Keratinocyte (primary cell): ENCODE measurements around the gene CSF3R. TPM values are rescaled to one million over a fixed set of nuclear protein-coding genes. Genes with fewer than 3 reads are reported as not detected.

Source experiments
- DNase-seq: peaks from one replicate; pipeline ENCODE4 v3.0.0-alpha.2; 2011; ENCODE audit warnings: low read depth, missing footprints, low spot score
- FAIRE-seq: peaks from 2 replicates; lab custom pipeline; 2011; peaks lifted over from hg19 to GRCh38; lab: Jason Lieb, UNC
- H2AFZ ChIP-seq: 2 replicates; pipeline ENCODE4 v1.6.0; 2012; ENCODE audit warnings: low read length, control low read depth, inconsistent platforms; ENCODE audit not compliant: control insufficient read depth
- H3K27ac ChIP-seq: 2 replicates; pipeline ENCODE4 v1.5.1; 2011; ENCODE audit warnings: low read length; ENCODE audit not compliant: control insufficient read depth, insufficient read depth
- H3K27me3 ChIP-seq: 3 replicates; pipeline ENCODE4 v1.6.0; 2011; ENCODE audit warnings: low read length; ENCODE audit not compliant: control insufficient read depth, insufficient read depth; ENCODE audit errors: extremely low read depth
- H3K36me3 ChIP-seq, 2 experiments: 2 replicates in 1 of 2; 3 replicates in 1 of 2; pipeline ENCODE4 v1.5.1; 2011; ENCODE audit warnings: low read length in 2 of 2, mild to moderate bottlenecking in 1 of 2; ENCODE audit not compliant: control insufficient read depth in 2 of 2, insufficient read depth in 2 of 2; ENCODE audit errors: extremely low read depth in 1 of 2
- H3K4me1 ChIP-seq: 3 replicates; pipeline ENCODE4 v1.5.1; 2011; ENCODE audit warnings: low read length; ENCODE audit not compliant: control insufficient read depth, insufficient read depth; ENCODE audit errors: extremely low read depth
- H3K4me2 ChIP-seq: 3 replicates; pipeline ENCODE4 v1.6.0; 2011; ENCODE audit warnings: low read depth, low read length; ENCODE audit not compliant: control insufficient read depth, insufficient read depth; ENCODE audit errors: extremely low read depth
- H3K4me3 ChIP-seq, 3 experiments: fragments of 200-600 bp in 1 of 3; sonication (generic) in 1 of 3; 2 replicates in 2 of 3; 3 replicates in 1 of 3; pipeline ENCODE4 v1.5.1; 2011 to 2016; ENCODE audit warnings: low read length in 3 of 3, mild to moderate bottlenecking in 3 of 3, control low read depth in 2 of 3, inconsistent platforms in 1 of 3, low read depth in 1 of 3, mixed read lengths in 1 of 3, mixed run types in 1 of 3, moderate library complexity in 1 of 3; ENCODE audit not compliant: control insufficient read depth in 2 of 3, insufficient read depth in 2 of 3; ENCODE audit errors: extremely low read depth in 1 of 3
- H3K79me2 ChIP-seq: 2 replicates; pipeline ENCODE4 v1.6.0; 2012; ENCODE audit warnings: low read length; ENCODE audit not compliant: control insufficient read depth, insufficient read depth
- H3K9ac ChIP-seq: 3 replicates; pipeline ENCODE4 v1.6.0; 2011; ENCODE audit warnings: low read length; ENCODE audit not compliant: control insufficient read depth, insufficient read depth; ENCODE audit errors: extremely low read depth
- H3K9me1 ChIP-seq: 3 replicates; pipeline ENCODE4 v1.6.0; 2011; ENCODE audit warnings: low read length; ENCODE audit not compliant: control insufficient read depth, insufficient read depth; ENCODE audit errors: extremely low read depth
- H3K9me3 ChIP-seq: 2 replicates; pipeline ENCODE4 v1.5.1; 2012; ENCODE audit warnings: low read depth, low read length; ENCODE audit not compliant: control insufficient read depth
- H4K20me1 ChIP-seq: 3 replicates; pipeline ENCODE4 v1.6.0; 2011; ENCODE audit warnings: low read length; ENCODE audit not compliant: control insufficient read depth, insufficient read depth; ENCODE audit errors: extremely low read depth
- EZH2 ChIP-seq: IDR thresholded peaks from one replicate; pipeline ENCODE4 v1.6.1; 2012; ENCODE audit warnings: inconsistent platforms, mild to moderate bottlenecking, low read length, moderate library complexity
- dilution Hi-C: fragments of 300-500 bp; cut with MboI; formaldehyde crosslinking; loops from one replicate; pipeline ENCODE4 v1.7.0; 2020; ENCODE audit warnings: low sequenced_read_pairs; ENCODE audit not compliant: extremely low pct_ligation_motif_present
- polyA plus RNA-seq, 5 experiments: library from polyadenylated mRNA; depleted of rRNA in 3 of 5; stranded (reverse) in 3 of 5; stranded (forward) in 1 of 5; unstranded in 1 of 5; fragments of >200 nt; gene quantifications; 1 replicate in 1 of 5; 2 replicates in 3 of 5; 3 replicates in 1 of 5; pipeline versions ENCODE4 v1.2.1 to v1.2.3, GENCODE V29; 2011 to 2012; ENCODE audit warnings: missing spikeins in 2 of 5, low read depth in 1 of 5, low replicate concordance in 1 of 5
- TF ChIP-seq, protein P1 (sequence below), 3 experiments: IDR thresholded peaks in 1 of 3; conservative IDR thresholded peaks in 1 of 3; optimal IDR thresholded peaks in 1 of 3; 2 replicates in 2 of 3; 3 replicates in 1 of 3; pipeline versions ENCODE3 to v1.5.1; 2011; ENCODE audit warnings: low read length in 3 of 3, mild to moderate bottlenecking in 3 of 3, moderate library complexity in 2 of 3, control low read depth in 1 of 3, inconsistent platforms in 1 of 3; ENCODE audit not compliant: insufficient read depth in 2 of 3; ENCODE audit errors: extremely low read depth in 1 of 3

The CSF3R gene
- polyA plus RNA-seq, 1 donor (not counting 4 experiments of a cell fraction or from before 2014, with no cell fraction given) = not detected

GRCh38 chr1:36443297-36443696, 39.4 kb downstream of the CSF3R start:
- H3K27me3 ChIP-seq = no peaks in the 10 kb centered on the region
- no peak overlapping the region for H3K4me3 ChIP-seq
- H3K27ac ChIP-seq = no peak overlapping the region
- no peaks in the 10 kb centered on the region for H3K36me3 ChIP-seq
- TF ChIP-seq, protein P1, sequence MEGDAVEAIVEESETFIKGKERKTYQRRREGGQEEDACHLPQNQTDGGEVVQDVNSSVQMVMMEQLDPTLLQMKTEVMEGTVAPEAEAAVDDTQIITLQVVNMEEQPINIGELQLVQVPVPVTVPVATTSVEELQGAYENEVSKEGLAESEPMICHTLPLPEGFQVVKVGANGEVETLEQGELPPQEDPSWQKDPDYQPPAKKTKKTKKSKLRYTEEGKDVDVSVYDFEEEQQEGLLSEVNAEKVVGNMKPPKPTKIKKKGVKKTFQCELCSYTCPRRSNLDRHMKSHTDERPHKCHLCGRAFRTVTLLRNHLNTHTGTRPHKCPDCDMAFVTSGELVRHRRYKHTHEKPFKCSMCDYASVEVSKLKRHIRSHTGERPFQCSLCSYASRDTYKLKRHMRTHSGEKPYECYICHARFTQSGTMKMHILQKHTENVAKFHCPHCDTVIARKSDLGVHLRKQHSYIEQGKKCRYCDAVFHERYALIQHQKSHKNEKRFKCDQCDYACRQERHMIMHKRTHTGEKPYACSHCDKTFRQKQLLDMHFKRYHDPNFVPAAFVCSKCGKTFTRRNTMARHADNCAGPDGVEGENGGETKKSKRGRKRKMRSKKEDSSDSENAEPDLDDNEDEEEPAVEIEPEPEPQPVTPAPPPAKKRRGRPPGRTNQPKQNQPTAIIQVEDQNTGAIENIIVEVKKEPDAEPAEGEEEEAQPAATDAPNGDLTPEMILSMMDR (optimal IDR thresholded peaks at IDR 0.05 in 1 of 3, IDR thresholded peaks at IDR 0.05 in 1 of 3, conservative IDR thresholded peaks at IDR 0.05 in 1 of 3; ENCODE audit: extremely low read depth in 1 of 3, insufficient read depth in 2 of 3, low read length in 3 of 3) = no peak
- TF ChIP-seq EZH2 = no peak
- H3K4me1 ChIP-seq = peaks cover under 1% of the 10 kb centered on the region
- no peaks in the 10 kb centered on the region for H3K79me2 ChIP-seq
- no peak overlapping the region for H2AFZ ChIP-seq
- H3K9me1 ChIP-seq = no peaks in the 10 kb centered on the region
- no peaks in the 10 kb centered on the region for H3K9me3 ChIP-seq
- no peak for DNase-seq
- dilution Hi-C loops = no loop called here
- no peak for FAIRE-seq
- H3K4me2 ChIP-seq = no peak overlapping the region
- no peaks in the 10 kb centered on the region for H4K20me1 ChIP-seq
- H3K9ac ChIP-seq = no peak overlapping the region

DNA sequence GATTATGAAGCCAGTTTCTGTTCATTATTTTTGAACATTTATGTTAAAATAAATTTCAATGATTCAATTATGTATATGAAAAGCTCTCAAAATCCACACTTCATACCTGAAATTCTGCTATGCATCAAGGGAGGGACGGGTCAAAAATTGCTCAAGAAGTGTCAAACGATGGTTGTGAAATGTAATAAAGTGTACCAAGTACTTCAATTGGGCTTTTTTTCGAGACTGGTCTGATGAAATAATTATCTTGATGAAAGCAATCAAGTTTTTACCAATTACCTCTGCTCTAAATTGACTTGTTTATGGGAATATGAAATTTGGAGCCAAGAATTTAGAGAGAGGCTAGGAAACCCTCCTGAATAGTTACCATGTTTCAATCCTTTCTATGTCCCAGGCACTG, 40.4 kb downstream of the CSF3R start:
- Histone ChIP-seq H3K27me3 (no peaks in the 10 kb centered on the region), H4K20me1 (no peaks in the 10 kb centered on the region), H3K9me1 (no peaks in the 10 kb centered on the region), H3K9ac (no peak overlapping the region), H3K27ac (no peak overlapping the region), H3K36me3 (no peaks in the 10 kb centered on the region), H3K4me1 (peaks cover 4% of the 10 kb centered on the region), H3K4me2 (no peak overlapping the region), H3K9me3 (no peaks in the 10 kb centered on the region), H3K4me3 (no peak overlapping the region), H3K79me2 (no peaks in the 10 kb centered on the region), H2AFZ (no peak overlapping the region)
- FAIRE-seq = no peak
- no peak for DNase-seq
- TF ChIP-seq, protein P1 (optimal IDR thresholded peaks at IDR 0.05 in 1 of 3, IDR thresholded peaks at IDR 0.05 in 1 of 3, conservative IDR thresholded peaks at IDR 0.05 in 1 of 3; ENCODE audit: extremely low read depth in 1 of 3, insufficient read depth in 2 of 3, low read length in 3 of 3) = no peak
- TF ChIP-seq EZH2 = no peak
- dilution Hi-C loops = no loop called here
